Coronary artery (tissue), 2 donors: ENCODE measurements around the gene CEBPB.

Experiments
- DNase-seq: peaks from one replicate; pipeline ENCODE4 v3.0.0-alpha.2; 2017; ENCODE audit warnings: low spot score
- H3K27ac ChIP-seq, 2 donors: fragments of 200-600 bp; sonication (generic); one replicate each; pipeline ENCODE4 v1.5.1; 2016 to 2019
- H3K4me3 ChIP-seq: fragments of 200-600 bp; sonication (generic); 2 replicates; pipeline ENCODE4 v1.5.1; 2016; ENCODE audit warnings: mild to moderate bottlenecking, moderate library complexity
- CTCF ChIP-seq: fragments of 200-600 bp; sonication (generic); IDR thresholded peaks from one replicate; pipeline ENCODE4 v1.5.1; 2019; ENCODE audit warnings: antibody characterized with exemption

CEBPB gene

DNA sequence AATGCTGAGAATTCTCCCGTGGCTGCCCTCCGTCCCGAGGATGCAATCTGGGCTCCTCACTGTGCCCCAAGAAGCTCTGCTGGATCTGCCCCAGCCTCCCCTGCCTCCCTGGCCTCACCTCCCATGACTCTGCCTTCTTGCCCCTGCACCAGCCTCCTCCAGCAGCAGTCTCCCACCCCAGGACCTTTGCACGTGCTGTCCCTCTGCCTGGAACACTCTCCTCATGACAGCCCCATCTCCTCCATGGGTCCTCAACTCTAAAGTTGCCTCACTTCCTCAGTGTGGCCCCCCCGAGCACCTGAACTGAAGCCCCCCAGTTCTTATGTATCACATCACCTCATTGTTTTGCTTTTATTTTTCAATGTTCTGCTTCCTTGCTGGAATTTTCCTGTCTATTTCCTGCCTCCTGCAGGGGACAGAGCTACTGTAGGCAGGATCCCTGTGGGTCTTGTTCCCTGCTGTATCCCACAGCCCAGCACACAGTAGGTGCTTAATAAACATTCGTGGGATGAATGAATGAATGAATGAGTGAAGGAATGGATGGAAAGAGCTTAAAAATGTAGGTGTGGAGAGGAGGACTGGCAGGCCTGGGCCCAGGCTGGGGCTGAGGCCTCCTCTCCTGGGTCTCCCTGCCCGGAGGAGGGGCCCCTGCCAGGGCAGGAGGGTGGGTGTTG lies 42.2 kb downstream of the CEBPB start:
- no peak for TF ChIP-seq CTCF
- no peak for DNase-seq
- Histone ChIP-seq H3K27ac (no peak overlapping the region), H3K4me3 (no peak overlapping the region)

DNA sequence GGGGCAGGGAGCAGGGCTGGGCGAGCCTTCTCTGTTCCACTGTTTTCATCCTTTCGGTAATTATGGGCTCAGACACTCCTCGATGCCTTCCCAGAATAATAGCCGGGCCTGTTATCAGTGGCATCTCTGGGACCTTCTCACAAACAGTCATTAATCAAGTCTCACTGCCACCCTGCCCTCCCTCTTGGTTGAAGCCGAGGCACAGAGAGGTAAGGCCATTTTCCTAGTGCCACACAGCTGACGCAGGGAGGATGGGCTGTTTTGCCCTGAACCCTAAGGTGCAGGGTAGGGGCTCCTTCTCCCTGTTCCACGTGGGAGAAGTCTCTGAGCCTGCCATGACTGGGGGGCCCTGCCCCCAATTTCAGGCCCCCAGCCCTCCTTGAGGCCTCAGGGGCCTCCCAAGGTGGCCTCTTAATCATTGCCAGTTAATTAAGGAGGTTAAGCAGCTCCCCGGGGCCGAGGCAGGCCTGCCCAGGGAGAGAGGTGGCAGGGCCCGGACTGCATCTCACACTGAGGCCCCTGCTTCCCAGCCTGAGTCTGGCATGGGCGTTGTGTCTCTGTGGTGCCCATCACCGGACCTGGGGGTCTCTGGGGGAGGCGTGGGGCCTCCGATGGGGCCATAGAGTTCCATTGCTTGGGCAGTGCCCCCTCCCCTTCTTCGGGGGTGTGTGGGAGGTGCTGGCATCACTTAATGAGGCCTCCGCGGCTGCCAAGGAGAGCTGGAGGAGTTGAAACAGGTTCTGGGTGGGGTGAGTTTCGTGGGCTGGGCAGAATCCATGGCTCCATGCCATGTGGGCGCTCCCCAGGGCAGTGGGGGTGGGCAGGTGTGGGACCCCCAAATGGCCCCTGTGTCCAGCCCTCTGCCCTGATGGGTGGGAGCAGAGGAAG lies 42.9 kb downstream of the CEBPB start:
- H3K4me3 ChIP-seq = no peak overlapping the region
- DNase-seq = no peak
- TF ChIP-seq CTCF = no peak
- no peak overlapping the region for H3K27ac ChIP-seq

DNA sequence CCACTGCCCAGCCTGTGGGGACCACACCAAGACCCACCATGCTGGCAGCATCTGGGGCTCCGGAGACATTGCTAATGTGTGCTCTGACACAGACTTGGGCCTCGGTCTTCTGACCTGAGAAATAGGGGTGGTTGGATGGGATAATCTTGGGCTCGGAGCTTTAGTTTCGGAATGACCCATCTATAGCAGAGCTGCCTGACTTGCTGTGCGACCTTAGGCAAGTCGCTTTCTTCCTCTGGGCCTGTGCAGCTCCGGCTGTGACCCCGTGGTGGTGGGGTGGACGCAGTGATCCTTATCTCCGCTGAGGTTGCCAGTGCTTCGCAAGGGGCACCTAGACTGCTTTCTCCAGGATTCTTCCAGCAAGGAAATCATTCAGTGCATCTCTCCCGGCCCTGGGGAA lies 43.7 kb downstream of the CEBPB start:
- no peak overlapping the region for H3K27ac ChIP-seq
- DNase-seq = no peak
- no peak for TF ChIP-seq CTCF
- no peak overlapping the region for H3K4me3 ChIP-seq

- no peak for TF ChIP-seq CTCF
- Histone ChIP-seq H3K27ac (no peak overlapping the region), H3K4me3 (no peak overlapping the region)
- DNase-seq = no peak
These were observed 46.7 kb downstream of the CEBPB start for GRCh38 chr20:50237349-50237748.

DNA sequence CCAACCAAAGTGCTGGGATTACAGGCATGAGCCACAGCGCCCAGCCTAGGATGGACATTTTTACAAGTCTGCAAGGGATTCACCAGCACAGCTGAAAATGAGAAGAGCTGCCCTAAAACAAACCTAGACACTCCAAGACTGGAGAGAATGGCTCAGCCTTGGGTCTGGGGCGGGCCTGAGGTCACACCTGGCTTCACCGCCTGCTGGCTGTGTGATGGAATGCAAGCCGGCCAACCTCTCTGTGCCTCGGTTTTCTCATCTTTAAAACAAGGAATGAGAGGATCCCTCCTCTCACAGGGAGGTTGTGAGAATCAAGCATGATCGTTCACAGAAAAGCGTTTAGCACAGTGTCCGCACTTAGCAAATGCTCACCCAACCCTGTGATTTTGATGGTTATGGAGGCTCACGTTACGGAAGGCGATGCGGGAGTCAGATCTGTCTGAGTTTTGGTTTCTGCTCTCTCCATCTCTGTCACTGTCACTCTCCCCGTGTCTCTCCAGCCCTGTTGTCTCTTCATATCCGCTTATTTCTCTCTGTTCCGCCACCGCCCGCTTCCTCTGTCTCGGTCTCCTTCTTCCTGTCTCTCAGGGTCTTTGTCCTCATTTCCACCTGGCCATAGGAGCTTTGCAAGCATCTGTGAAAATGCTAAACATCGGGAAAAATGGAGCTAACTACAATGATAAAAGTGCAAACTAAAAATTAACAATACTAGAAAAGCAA lies 47.6 kb downstream of the CEBPB start:
- Histone ChIP-seq H3K4me3 (no peak overlapping the region), H3K27ac (no peak overlapping the region)
- no peak for TF ChIP-seq CTCF
- DNase-seq = no peak

DNA sequence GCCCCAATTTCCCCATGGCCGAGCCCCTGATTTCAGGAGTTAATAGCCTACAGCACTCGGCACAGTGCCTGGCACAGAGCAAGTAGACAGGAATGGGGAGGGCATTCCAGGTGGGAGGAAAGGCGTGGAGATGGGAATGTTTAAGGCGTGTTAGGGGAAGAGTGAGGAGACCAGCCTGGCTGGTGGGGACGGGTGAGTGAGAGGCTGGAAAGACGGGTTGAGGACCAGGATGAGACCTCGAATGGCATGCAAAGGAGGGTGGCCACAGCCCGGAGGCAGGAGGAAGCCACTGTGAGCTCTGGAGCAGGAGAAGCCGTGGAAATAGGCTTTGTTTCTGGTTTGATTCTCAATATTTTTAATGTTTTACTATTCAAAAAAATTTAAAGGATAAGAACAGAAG lies 49.5 kb downstream of the CEBPB start:
- Histone ChIP-seq H3K27ac (no peak overlapping the region), H3K4me3 (no peak overlapping the region)
- DNase-seq = no peak
- no peak for TF ChIP-seq CTCF
